Measurements from ENCODE around the gene SP2. TPM values are rescaled to one million over a fixed set of nuclear protein-coding genes. Genes with fewer than 3 reads are reported as not detected.

The SP2 gene
- total and polyA plus RNA-seq, 2 of the 8 experiments (the other 6 are each of a cell fraction or from before 2014, with no cell fraction given) = 5.6 to 13.8 TPM

GRCh38 chr17:47949197-47949759 is 53.2 kb downstream of the SP2 start:
- Histone ChIP-seq H3K9me3 (ENCODE audit: insufficient read depth in 2 of 2, low read depth in 1 of 2, low read length in 1 of 2) (no peaks in the 10 kb centered on the region), H3K4me2 (ENCODE audit: insufficient read depth in 1 of 2, low read depth in 2 of 2, low read length in 2 of 2) (peak overlapping the region; percentile 36 to 66), H4K8ac (ENCODE audit: extremely low read depth, insufficient read depth, low read length) (0 out of 2 replicates have a peak overlapping the region, but pooled peaks have one; percentile 47), H3K4ac (replicated peaks; ENCODE audit: insufficient read length, low read depth, low read length) (peak overlapping the region; percentile 70), H2BK15ac (ENCODE audit: low read length) (0 out of 2 replicates have a peak overlapping the region, but pooled peaks have one; percentile 93), H3K4me1 (replicated peaks in 1 of 4; ENCODE audit: control insufficient read depth in 3 of 4, insufficient read depth in 4 of 4, low read length in 3 of 4) (peaks cover 0 to 8% (median 4%) of the 10 kb centered on the region in 4 experiments; a peak in 3 of 7 replicates), H4K91ac (replicated peaks; ENCODE audit: insufficient read length, low read length) (no peak overlapping the region), H4K20me1 (replicated peaks in 1 of 2; ENCODE audit: control insufficient read depth in 1 of 2, insufficient read depth in 2 of 2, low read length in 2 of 2) (no peaks in the 10 kb centered on the region), H2BK120ac (replicated peaks; ENCODE audit: low read depth, low read length) (no peak overlapping the region), H3K9ac (replicated peaks in 1 of 4; ENCODE audit: extremely low read depth in 1 of 4, low read depth in 3 of 4, low read length in 3 of 4) (no peak overlapping the region; a peak in 2 of 7 replicates), H2BK5ac (ENCODE audit: low read depth, low read length) (peak overlapping the region; percentile 61; the same call in 1 of the 2 replicates), H3K79me1 (ENCODE audit: low read depth, low read length) (no peaks in the 10 kb centered on the region), H2AFZ (ENCODE audit: low read length) (peak overlapping the region; percentile 97), H2BK12ac (ENCODE audit: low read depth, low read length) (peak overlapping the region; percentile 64; the same call in 1 of the 2 replicates), H3K27ac (ENCODE audit: low read depth, low read length) (no peak overlapping the region), H3K56ac (replicated peaks; ENCODE audit: insufficient read length, low read depth, low read length) (no peak overlapping the region), H4K5ac (ENCODE audit: insufficient read length, low read depth, low read length) (no peak overlapping the region), H3K79me2 (ENCODE audit: control insufficient read depth in 1 of 2, insufficient read depth in 2 of 2, low read length in 2 of 2) (no peaks in the 10 kb centered on the region), H3K27me3 (replicated peaks in 1 of 4; ENCODE audit: control insufficient read depth in 3 of 4, extremely low read depth in 1 of 4, insufficient read depth in 3 of 4, low read length in 3 of 4) (peaks cover 0 to 6% (median 0%) of the 10 kb centered on the region in 4 experiments; a peak in 1 of 7 replicates), H2AK5ac (ENCODE audit: low read depth, low read length) (no peak overlapping the region), H3K23me2 (ENCODE audit: low read depth, low read length) (no peaks in the 10 kb centered on the region), H3K23ac (ENCODE audit: insufficient read length) (no peak overlapping the region), H3K14ac (ENCODE audit: insufficient read length) (no peak overlapping the region), H2BK20ac (ENCODE audit: low read length) (no peak overlapping the region), H3K18ac (ENCODE audit: extremely low read depth, low read length) (peak overlapping the region; percentile 82), H3K4me3 (ENCODE audit: extremely low read depth in 1 of 4, insufficient read depth in 2 of 4, low read depth in 3 of 4, low read length in 4 of 4) (peak overlapping the region in 3 of 4 experiments; percentile 11 to 47 (median 29); a peak in 5 of 8 replicates), H3K36me3 (ENCODE audit: control insufficient read depth in 2 of 4, insufficient read depth in 4 of 4, low read length in 3 of 4) (no peaks in the 10 kb centered on the region; a peak in 1 of 8 replicates)
- ChIA-PET POLR2A (ENCODE audit: partially characterized antibody) (interaction anchor here (0.9 to 1.4 kb wide), 4 partner anchors 18 to 106 kb away, joined by 3 to 6 read pairs (median 4); partner anchors contain the start of gene NFE2L1), CTCF (ENCODE audit: partially characterized antibody) (interaction anchor here (0.9 to 40.5 kb wide), 17 partner anchors 1 to 151 kb away, joined by 3 to 1010 read pairs (median 5); partner anchors contain the start of genes CDK5RAP3, PNPO, PRR15L and SCRN2)
- FAIRE-seq = no peak
- peak; percentile 82 to 99 for DNase-seq (ENCODE audit: low read depth in 1 of 2, low spot score in 2 of 2)
- 9% methylated on average over 22 of the region's 22 CpGs; no CpG with 5 or more reads in 1 of the 2 experiments for WGBS, 2 experiments (ENCODE audit: extremely low coverage in 1 of 2, insufficient coverage in 1 of 2, insufficient read length in 1 of 2, insufficient replicate concordance in 2 of 2, low coverage in 1 of 2, low lambda C conversion rate in 2 of 2, missing lambda C conversion rate in 1 of 2)
- TF ChIP-seq CTCF (IDR thresholded peaks at IDR 0.05; ENCODE audit: control extremely low read depth in 1 of 3, insufficient read depth in 1 of 3, low read depth in 1 of 3, low read length in 3 of 3) (peak; percentile 90 to 98 (median 96)), EP300 (IDR thresholded peaks at IDR 0.05; ENCODE audit: borderline replicate concordance in 1 of 2, low read depth in 2 of 2, low read length in 2 of 2) (0 out of 3 replicates have a peak, but pooled peaks of 1 of the 2 experiments have one; percentile 13), SP1 (IDR thresholded peaks at IDR 0.05; ENCODE audit: low read depth, low read length) (0 out of 2 replicates have a peak, but pooled peaks have one; percentile 25), HDAC2 (IDR thresholded peaks at IDR 0.05; ENCODE audit: borderline replicate concordance in 1 of 2, low read depth in 2 of 2, low read length in 2 of 2) (no peak), KDM4A (IDR thresholded peaks at IDR 0.05; ENCODE audit: low read depth, low read length, severe bottlenecking) (peak; percentile 23), MAFK (IDR thresholded peaks at IDR 0.05; ENCODE audit: low read depth, low read length) (no peak), SP4 (IDR thresholded peaks at IDR 0.05; ENCODE audit: low read length) (no peak), GABPA (IDR thresholded peaks at IDR 0.05; ENCODE audit: borderline replicate concordance, insufficient read depth, low read length) (peak; percentile 67; the same call in 1 of the 2 replicates)
